Measurements from ENCODE around the gene RRH.

RRH gene

GRCh38 chr4:109816082-109816442 lies 11.7 kb upstream of the RRH start:
- 0% methylated on average over 19 of the region's 19 CpGs for WGBS (ENCODE audit: insufficient coverage)
- Histone ChIP-seq H3K27ac (ENCODE audit: insufficient read depth in 1 of 2, low read depth in 1 of 2, low read length in 2 of 2, poor library complexity in 1 of 2, severe bottlenecking in 2 of 2) (peak overlapping the region; percentile 97 to 99), H3K9me3 (ENCODE audit: control extremely low read depth in 1 of 5, control insufficient read depth in 4 of 5, insufficient read depth in 2 of 5, low read depth in 1 of 5, low read length in 4 of 5) (no peaks in the 10 kb centered on the region), H3K4me3 (ENCODE audit: control insufficient read depth in 1 of 7, extremely low read depth in 1 of 7, insufficient read depth in 4 of 7, low read depth in 2 of 7, low read length in 6 of 7) (peak overlapping the region; percentile 63 to 97 (median 91)), H3K27me3 (replicated peaks in 2 of 5; ENCODE audit: control insufficient read depth in 4 of 5, insufficient read depth in 5 of 5, low read length in 4 of 5) (no peaks in the 10 kb centered on the region), H3K4me1 (ENCODE audit: control extremely low read depth in 1 of 4, control insufficient read depth in 4 of 4, insufficient read depth in 4 of 4, low read length in 3 of 4) (peaks cover 9 to 30% (median 14%) of the 10 kb centered on the region in 4 experiments), H3K36me3 (ENCODE audit: control insufficient read depth in 4 of 4, insufficient read depth in 4 of 4, low read length in 3 of 4) (peaks cover 0 to 28% (median 19%) of the 10 kb centered on the region in 4 experiments)
- DNase-seq: no peak
- ChIA-PET POLR2A (interaction anchor here (0.6 kb wide), 1 partner anchor 132 kb away, joined by 3 read pairs; no protein-coding TSS in a partner anchor), CTCF (interaction anchor here (1.2 to 3.2 kb wide), 5 partner anchors 9 to 398 kb away, joined by 3 to 13 read pairs (median 6); partner anchors contain the start of genes CASP6 and RRH)

- ChIA-PET POLR2A (interaction anchor here (0.6 to 0.9 kb wide), 2 partner anchors 114 to 290 kb away, joined by 3 read pairs; partner anchors contain the start of gene CASP6), CTCF (interaction anchor here (1.1 to 3.2 kb wide), 5 partner anchors 8 to 390 kb away, joined by 4 to 13 read pairs (median 6); partner anchors contain the start of genes CASP6 and RRH)
- Histone ChIP-seq H3K27ac (ENCODE audit: insufficient read depth in 1 of 2, low read depth in 1 of 2, low read length in 2 of 2, poor library complexity in 1 of 2, severe bottlenecking in 2 of 2) (no peak overlapping the region), H3K4me1 (ENCODE audit: control extremely low read depth in 1 of 4, control insufficient read depth in 4 of 4, insufficient read depth in 4 of 4, low read length in 3 of 4) (peaks cover 9 to 30% (median 14%) of the 10 kb centered on the region in 4 experiments), H3K9me3 (ENCODE audit: control extremely low read depth in 1 of 5, control insufficient read depth in 4 of 5, insufficient read depth in 2 of 5, low read depth in 1 of 5, low read length in 4 of 5) (no peaks in the 10 kb centered on the region), H3K4me3 (ENCODE audit: control insufficient read depth in 1 of 7, extremely low read depth in 1 of 7, insufficient read depth in 4 of 7, low read depth in 2 of 7, low read length in 6 of 7) (peak overlapping the region in 5 of 7 experiments; percentile 83 to 97 (median 91)), H3K36me3 (ENCODE audit: control insufficient read depth in 4 of 4, insufficient read depth in 4 of 4, low read length in 3 of 4) (peaks cover 0 to 32% (median 19%) of the 10 kb centered on the region in 4 experiments), H3K27me3 (replicated peaks in 2 of 5; ENCODE audit: control insufficient read depth in 4 of 5, insufficient read depth in 5 of 5, low read length in 4 of 5) (no peaks in the 10 kb centered on the region)
- no peak for DNase-seq
- 87% methylated on average over 1 of the region's 1 CpG for WGBS (ENCODE audit: insufficient coverage)
These were observed 10.9 kb upstream of the RRH start for GRCh38 chr4:109816894-109817293.

- WGBS (ENCODE audit: insufficient coverage): no CpG with 5 or more reads among the region's 4 CpGs
- H3K9me3 ChIP-seq (ENCODE audit: control extremely low read depth in 1 of 5, control insufficient read depth in 4 of 5, insufficient read depth in 2 of 5, low read depth in 1 of 5, low read length in 4 of 5): no peaks in the 10 kb centered on the region
- H3K27me3 ChIP-seq (replicated peaks in 2 of 5; ENCODE audit: control insufficient read depth in 4 of 5, insufficient read depth in 5 of 5, low read length in 4 of 5): no peaks in the 10 kb centered on the region
- peaks cover 9 to 27% (median 14%) of the 10 kb centered on the region in 4 experiments for H3K4me1 ChIP-seq (ENCODE audit: control extremely low read depth in 1 of 4, control insufficient read depth in 4 of 4, insufficient read depth in 4 of 4, low read length in 3 of 4)
- H3K4me3 ChIP-seq (ENCODE audit: control insufficient read depth in 1 of 7, extremely low read depth in 1 of 7, insufficient read depth in 4 of 7, low read depth in 2 of 7, low read length in 6 of 7): no peak overlapping the region
- H3K27ac ChIP-seq (ENCODE audit: insufficient read depth in 1 of 2, low read depth in 1 of 2, low read length in 2 of 2, poor library complexity in 1 of 2, severe bottlenecking in 2 of 2): no peak overlapping the region
- ChIA-PET POLR2A (no interaction called here), CTCF (interaction anchor here (1.2 to 3.2 kb wide), 3 partner anchors 9 to 396 kb away, joined by 4 to 13 read pairs (median 5); partner anchors contain the start of gene RRH)
- no peak for DNase-seq
- peaks cover 4 to 41% (median 28%) of the 10 kb centered on the region in 4 experiments for H3K36me3 ChIP-seq (ENCODE audit: control insufficient read depth in 4 of 4, insufficient read depth in 4 of 4, low read length in 3 of 4)
These were observed 9.5 kb upstream of the RRH start for GRCh38 chr4:109818268-109818667.

- no peaks in the 10 kb centered on the region for H3K27me3 ChIP-seq (replicated peaks in 2 of 5; ENCODE audit: control insufficient read depth in 4 of 5, insufficient read depth in 5 of 5, low read length in 4 of 5)
- peaks cover 3 to 13% (median 7%) of the 10 kb centered on the region in 4 experiments for H3K4me1 ChIP-seq (ENCODE audit: control extremely low read depth in 1 of 4, control insufficient read depth in 4 of 4, insufficient read depth in 4 of 4, low read length in 3 of 4)
- ChIA-PET POLR2A (no interaction called here), CTCF (interaction anchor here (1.1 to 1.5 kb wide), 2 partner anchors 156 to 261 kb away, joined by 3 read pairs; partner anchors contain the start of gene MCUB)
- no peak for DNase-seq
- H3K27ac ChIP-seq (ENCODE audit: insufficient read depth in 1 of 2, low read depth in 1 of 2, low read length in 2 of 2, poor library complexity in 1 of 2, severe bottlenecking in 2 of 2): no peak overlapping the region
- 100% methylated on average over 1 of the region's 2 CpGs for WGBS (ENCODE audit: insufficient coverage)
- H3K9me3 ChIP-seq (ENCODE audit: control extremely low read depth in 1 of 5, control insufficient read depth in 4 of 5, insufficient read depth in 2 of 5, low read depth in 1 of 5, low read length in 4 of 5): no peaks in the 10 kb centered on the region
- peaks cover 6 to 58% (median 41%) of the 10 kb centered on the region in 4 experiments for H3K36me3 ChIP-seq (ENCODE audit: control insufficient read depth in 4 of 4, insufficient read depth in 4 of 4, low read length in 3 of 4)
- H3K4me3 ChIP-seq (ENCODE audit: control insufficient read depth in 1 of 7, extremely low read depth in 1 of 7, insufficient read depth in 4 of 7, low read depth in 2 of 7, low read length in 6 of 7): no peak overlapping the region
These were observed 7.2 kb upstream of the RRH start for GRCh38 chr4:109820563-109820962.

- ChIA-PET POLR2A (no interaction called here), CTCF (interaction anchor here (1.5 kb wide), 1 partner anchor 155 kb away, joined by 3 read pairs; no protein-coding TSS in a partner anchor)
- Histone ChIP-seq H3K4me1 (ENCODE audit: control extremely low read depth in 1 of 4, control insufficient read depth in 4 of 4, insufficient read depth in 4 of 4, low read length in 3 of 4) (peaks cover 3 to 10% (median 7%) of the 10 kb centered on the region in 4 experiments), H3K27me3 (replicated peaks in 2 of 5; ENCODE audit: control insufficient read depth in 4 of 5, insufficient read depth in 5 of 5, low read length in 4 of 5) (no peaks in the 10 kb centered on the region), H3K36me3 (ENCODE audit: control insufficient read depth in 4 of 4, insufficient read depth in 4 of 4, low read length in 3 of 4) (peaks cover 6 to 60% (median 41%) of the 10 kb centered on the region in 4 experiments), H3K4me3 (ENCODE audit: control insufficient read depth in 1 of 7, extremely low read depth in 1 of 7, insufficient read depth in 4 of 7, low read depth in 2 of 7, low read length in 6 of 7) (no peak overlapping the region), H3K27ac (ENCODE audit: insufficient read depth in 1 of 2, low read depth in 1 of 2, low read length in 2 of 2, poor library complexity in 1 of 2, severe bottlenecking in 2 of 2) (no peak overlapping the region), H3K9me3 (ENCODE audit: control extremely low read depth in 1 of 5, control insufficient read depth in 4 of 5, insufficient read depth in 2 of 5, low read depth in 1 of 5, low read length in 4 of 5) (no peaks in the 10 kb centered on the region)
- no CpG with 5 or more reads among the region's 2 CpGs for WGBS (ENCODE audit: insufficient coverage)
- no peak for DNase-seq
These were observed 6.6 kb upstream of the RRH start for GRCh38 chr4:109821185-109821584.

- CTCF ChIA-PET: interaction anchor here (0.7 to 4.9 kb wide), 15 partner anchors 9 to 406 kb away, joined by 3 to 33 read pairs (median 6); partner anchors contain the start of genes CASP6, GAR1, PLA2G12A and SEC24B
These were observed 1.1 kb upstream of the RRH start for GRCh38 chr4:109826719-109827118.

GRCh38 chr4:109833756-109834155 lies 6.0 kb downstream of the RRH start:
- Histone ChIP-seq H3K27ac (ENCODE audit: insufficient read depth in 1 of 2, low read depth in 1 of 2, low read length in 2 of 2, poor library complexity in 1 of 2, severe bottlenecking in 2 of 2) (no peak overlapping the region), H3K4me1 (ENCODE audit: control extremely low read depth in 1 of 4, control insufficient read depth in 4 of 4, insufficient read depth in 4 of 4, low read length in 3 of 4) (no peaks in the 10 kb centered on the region), H3K4me3 (ENCODE audit: control insufficient read depth in 1 of 7, extremely low read depth in 1 of 7, insufficient read depth in 4 of 7, low read depth in 2 of 7, low read length in 6 of 7) (no peak overlapping the region), H3K36me3 (ENCODE audit: control insufficient read depth in 4 of 4, insufficient read depth in 4 of 4, low read length in 3 of 4) (no peaks in the 10 kb centered on the region), H3K9me3 (ENCODE audit: control extremely low read depth in 1 of 5, control insufficient read depth in 4 of 5, insufficient read depth in 2 of 5, low read depth in 1 of 5, low read length in 4 of 5) (peaks cover 0 to 4% (median 0%) of the 10 kb centered on the region in 5 experiments), H3K27me3 (replicated peaks in 2 of 5; ENCODE audit: control insufficient read depth in 4 of 5, insufficient read depth in 5 of 5, low read length in 4 of 5) (no peaks in the 10 kb centered on the region)
- no CpG with 5 or more reads among the region's 4 CpGs for WGBS (ENCODE audit: insufficient coverage)
- DNase-seq: no peak
- POLR2A ChIA-PET: no interaction called here
- CTCF ChIA-PET: no interaction called here

More at GRCh38 chr4:109826719-109827118, 1.1 kb upstream of the RRH start:
- H3K4me1 ChIP-seq (ENCODE audit: control extremely low read depth in 1 of 4, control insufficient read depth in 4 of 4, insufficient read depth in 4 of 4, low read length in 3 of 4): no peaks in the 10 kb centered on the region
- POLR2A ChIA-PET: interaction anchor here (0.7 kb wide), 1 partner anchor 1071 kb away, joined by 3 read pairs; no protein-coding TSS in a partner anchor
- H3K9me3 ChIP-seq (ENCODE audit: control extremely low read depth in 1 of 5, control insufficient read depth in 4 of 5, insufficient read depth in 2 of 5, low read depth in 1 of 5, low read length in 4 of 5): no peaks in the 10 kb centered on the region
- H3K36me3 ChIP-seq (ENCODE audit: control insufficient read depth in 4 of 4, insufficient read depth in 4 of 4, low read length in 3 of 4): peaks cover 6 to 30% (median 22%) of the 10 kb centered on the region in 4 experiments
- peak; percentile 31 to 56 (median 54) for DNase-seq
- H3K4me3 ChIP-seq (ENCODE audit: control insufficient read depth in 1 of 7, extremely low read depth in 1 of 7, insufficient read depth in 4 of 7, low read depth in 2 of 7, low read length in 6 of 7): no peak overlapping the region
- no peak overlapping the region for H3K27ac ChIP-seq (ENCODE audit: insufficient read depth in 1 of 2, low read depth in 1 of 2, low read length in 2 of 2, poor library complexity in 1 of 2, severe bottlenecking in 2 of 2)
- no peaks in the 10 kb centered on the region for H3K27me3 ChIP-seq (replicated peaks in 2 of 5; ENCODE audit: control insufficient read depth in 4 of 5, insufficient read depth in 5 of 5, low read length in 4 of 5)

Measured in common myeloid progenitor, CD34-positive (primary cell).